ENCODE data around the gene DLX2.

- TF ChIP-seq GATA2 (IDR thresholded peaks at IDR 0.05; ENCODE audit: low read depth, low read length) (no peak), GATA3 (IDR thresholded peaks at IDR 0.05; ENCODE audit: low read depth, low read length) (no peak)
Measured at GRCh38 chr2:172101821-172102390, 794 bp downstream of the DLX2 start.

Data from SH-SY5Y (cell line).